GM23338 (cell line): Measurements from ENCODE around the gene CYP3A5. TPM values are rescaled to one million over a fixed set of nuclear protein-coding genes. Genes with fewer than 3 reads are reported as not detected.

Experiments
- ATAC-seq: fragments of 200-7000 bp; cut with Tn5 transposase; 3 replicates; pipeline ENCODE4 v1.9.1; 2020
- DNase-seq: peaks from one replicate; pipeline ENCODE4 v3.0.0-alpha.2; 2015; ENCODE audit warnings: low spot score
- H2AFZ ChIP-seq: fragments of 200-600 bp; sonication (generic); 2 replicates; pipeline ENCODE4 v1.8.0; 2016; ENCODE audit warnings: antibody characterized with exemption, mild to moderate bottlenecking, moderate library complexity
- H3F3A ChIP-seq: fragments of 200-600 bp; sonication (generic); replicated peaks from 2 replicates; pipeline ENCODE4 v1.8.0; 2017; ENCODE audit warnings: antibody characterized with exemption, mixed run types, low read depth
- H3K27ac ChIP-seq: fragments of 200-600 bp; sonication (generic); 2 replicates; pipeline ENCODE4 v1.6.1; 2016; ENCODE audit warnings: low read depth
- H3K27me3 ChIP-seq: fragments of 200-600 bp; sonication (generic); 2 replicates; pipeline ENCODE4 v1.8.0; 2016; ENCODE audit warnings: mild to moderate bottlenecking, mixed run types, moderate library complexity; ENCODE audit not compliant: insufficient read depth
- H3K36me3 ChIP-seq: fragments of 200-600 bp; sonication (generic); 2 replicates; pipeline ENCODE4 v1.8.0; 2016; ENCODE audit warnings: mild to moderate bottlenecking; ENCODE audit not compliant: insufficient read depth
- H3K4me1 ChIP-seq: fragments of 200-600 bp; sonication (generic); 2 replicates; pipeline ENCODE4 v1.8.0; 2016; ENCODE audit warnings: mild to moderate bottlenecking, moderate library complexity; ENCODE audit not compliant: insufficient read depth
- H3K4me2 ChIP-seq: fragments of 200-600 bp; sonication (generic); 2 replicates; pipeline ENCODE4 v1.7.1; 2017; ENCODE audit warnings: mixed run types
- H3K4me3 ChIP-seq: fragments of 200-600 bp; sonication (generic); 2 replicates; pipeline ENCODE4 v1.6.1; 2016; ENCODE audit warnings: mixed run types
- H3K79me2 ChIP-seq: fragments of 200-600 bp; sonication (generic); replicated peaks from 2 replicates; pipeline ENCODE4 v1.8.0; 2017; ENCODE audit warnings: mild to moderate bottlenecking; ENCODE audit not compliant: insufficient read depth
- H3K9me2 ChIP-seq: fragments of 200-600 bp; sonication (generic); 2 replicates; pipeline ENCODE4 v1.8.0; 2017; ENCODE audit not compliant: insufficient read depth
- H4K20me1 ChIP-seq: fragments of 200-600 bp; sonication (generic); replicated peaks from 2 replicates; pipeline ENCODE4 v1.8.0; 2017; ENCODE audit warnings: mild to moderate bottlenecking; ENCODE audit not compliant: insufficient read depth
- H3K27ac Mint-ChIP-seq: 2 replicates; pipeline ENCODE4 v1.8.0; 2020; ENCODE audit warnings: inconsistent platforms, mild to moderate bottlenecking, moderate library complexity, mixed read lengths
- H3K27me3 Mint-ChIP-seq: 3 replicates; pipeline ENCODE4 v1.8.0; 2022; ENCODE audit warnings: low read depth, mild to moderate bottlenecking, moderate library complexity, mixed read lengths, inconsistent platforms; ENCODE audit not compliant: insufficient read depth, poor library complexity
- H3K36me3 Mint-ChIP-seq: 3 replicates; pipeline ENCODE4 v1.8.0; 2021; ENCODE audit warnings: low read depth, mild to moderate bottlenecking, inconsistent platforms, moderate library complexity, mixed read lengths
- H3K4me1 Mint-ChIP-seq: 3 replicates; pipeline ENCODE4 v1.8.0; 2020; ENCODE audit warnings: mild to moderate bottlenecking, inconsistent platforms, mixed read lengths
- H3K4me3 Mint-ChIP-seq: 3 replicates; pipeline ENCODE4 v1.8.0; 2021; ENCODE audit warnings: moderate library complexity, mild to moderate bottlenecking, inconsistent platforms, mixed read lengths
- H3K9me3 Mint-ChIP-seq: 3 replicates; pipeline ENCODE4 v1.8.0; 2020; ENCODE audit warnings: moderate library complexity, mild to moderate bottlenecking, inconsistent platforms, mixed read lengths
- CREB1 ChIP-seq: fragments of 250-450 bp; sonication (Bioruptor Pico); IDR thresholded peaks from 2 replicates; pipeline ENCODE4 v1.5.0; 2020; ENCODE audit warnings: low read depth, mild to moderate bottlenecking, moderate library complexity
- CTCF ChIP-seq, 2 experiments: fragments of 200-600 bp in 1 of 2; sonication (generic) in 1 of 2; conservative IDR thresholded peaks; 2 replicates each; pipeline versions ENCODE4 v1.5.1 to v1.6.1; 2016 to 2017; ENCODE audit warnings: antibody characterized with exemption in 2 of 2, low read depth in 2 of 2, mild to moderate bottlenecking in 2 of 2, moderate library complexity in 1 of 2
- EZH2phosphoT487 ChIP-seq: fragments of 200-600 bp; sonication (generic); IDR thresholded peaks from one replicate; pipeline ENCODE4 v1.8.1; 2018; ENCODE audit warnings: antibody characterized with exemption; ENCODE audit not compliant: unreplicated experiment
- NANOG ChIP-seq: IDR thresholded peaks from 2 replicates; pipeline ENCODE4 v1.6.1; 2016; ENCODE audit warnings: antibody characterized with exemption, borderline replicate concordance
- POLR2AphosphoS5 ChIP-seq: IDR thresholded peaks from 2 replicates; pipeline ENCODE4 v1.6.1; 2016; ENCODE audit warnings: antibody characterized with exemption, low read depth
- STAT1 ChIP-seq: IDR thresholded peaks from one replicate; pipeline ENCODE4 v1.6.1; 2016; ENCODE audit warnings: antibody characterized with exemption; ENCODE audit not compliant: unreplicated experiment
- ZNF114 ChIP-seq: fragments of 250-450 bp; sonication (Bioruptor Pico); IDR thresholded peaks from 2 replicates; pipeline ENCODE4 v1.5.0; 2020; ENCODE audit warnings: mild to moderate bottlenecking, moderate library complexity
- ZNF331 ChIP-seq: fragments of 250-450 bp; sonication (Bioruptor Pico); IDR thresholded peaks from 2 replicates; pipeline ENCODE4 v1.5.0; 2020; ENCODE audit warnings: low read depth, mild to moderate bottlenecking, moderate library complexity
- polyA plus RNA-seq: library from polyadenylated mRNA; unstranded; fragments of >200 nt; fragmentation: Nextera tagmentation; extraction: Ambion mirVana; gene quantifications from 2 replicates; pipeline ENCODE4 v1.2.1, GENCODE V29; 2016
- total RNA-seq: library from RNA; depleted of rRNA; stranded (reverse); fragments of >200 nt; shearing (Covaris generic); gene quantifications from 2 replicates; pipeline ENCODE4 v1.2.3, GENCODE V29; 2014
- TF ChIP-seq, protein P1 (sequence below): IDR thresholded peaks from 2 replicates; pipeline ENCODE4 v1.6.1; 2016; ENCODE audit warnings: antibody characterized with exemption
- TF ChIP-seq, protein P2 (sequence below): IDR thresholded peaks from one replicate; pipeline ENCODE4 v1.6.1; 2018; ENCODE audit warnings: antibody characterized with exemption; ENCODE audit not compliant: unreplicated experiment
- TF ChIP-seq, protein P3 (sequence below): fragments of 250-450 bp; sonication (Bioruptor Pico); IDR thresholded peaks from 2 replicates; pipeline ENCODE4 v1.5.0; 2020; ENCODE audit warnings: mild to moderate bottlenecking, moderate library complexity

CYP3A5 gene
- total and polyA plus RNA-seq, 2 experiments from 2014 or later = 1.2 TPM; not detected in 1

- TF ChIP-seq, protein P1, sequence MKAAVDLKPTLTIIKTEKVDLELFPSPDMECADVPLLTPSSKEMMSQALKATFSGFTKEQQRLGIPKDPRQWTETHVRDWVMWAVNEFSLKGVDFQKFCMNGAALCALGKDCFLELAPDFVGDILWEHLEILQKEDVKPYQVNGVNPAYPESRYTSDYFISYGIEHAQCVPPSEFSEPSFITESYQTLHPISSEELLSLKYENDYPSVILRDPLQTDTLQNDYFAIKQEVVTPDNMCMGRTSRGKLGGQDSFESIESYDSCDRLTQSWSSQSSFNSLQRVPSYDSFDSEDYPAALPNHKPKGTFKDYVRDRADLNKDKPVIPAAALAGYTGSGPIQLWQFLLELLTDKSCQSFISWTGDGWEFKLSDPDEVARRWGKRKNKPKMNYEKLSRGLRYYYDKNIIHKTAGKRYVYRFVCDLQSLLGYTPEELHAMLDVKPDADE = no peak
- TF ChIP-seq NANOG = no peak
- TF ChIP-seq POLR2AphosphoS5 = no peak
Observed at GRCh38 chr7:99652671-99653070, 27.1 kb downstream of the CYP3A5 start (continued).

GRCh38 chr7:99651290-99651689 is 28.5 kb downstream of the CYP3A5 start:
- H3K4me2 ChIP-seq = no peak overlapping the region
- no peaks in the 10 kb centered on the region for H4K20me1 ChIP-seq
- peaks cover 2% of the 10 kb centered on the region for H3K27me3 Mint-ChIP-seq
- ATAC-seq (no peak), DNase-seq (no peak)
- no peaks in the 10 kb centered on the region for H3F3A ChIP-seq
- H3K4me1 ChIP-seq = no peaks in the 10 kb centered on the region
- no peak overlapping the region for H3K4me3 Mint-ChIP-seq
- no peaks in the 10 kb centered on the region for H3K4me1 Mint-ChIP-seq
- no peak overlapping the region for H2AFZ ChIP-seq
- no peak overlapping the region for H3K27ac Mint-ChIP-seq
- H3K9me3 Mint-ChIP-seq = peaks cover 8% of the 10 kb centered on the region; the same call in 2 of the 3 replicates
- H3K27me3 ChIP-seq = no peaks in the 10 kb centered on the region
- no peak overlapping the region for H3K27ac ChIP-seq
- H3K9me2 ChIP-seq = no peaks in the 10 kb centered on the region; the same call in 1 of the 2 replicates
- H3K36me3 Mint-ChIP-seq = peaks cover 10% of the 10 kb centered on the region; the same call in 2 of the 3 replicates
- H3K79me2 ChIP-seq = no peaks in the 10 kb centered on the region
- H3K4me3 ChIP-seq = no peak overlapping the region
- no peaks in the 10 kb centered on the region for H3K36me3 ChIP-seq
- TF ChIP-seq STAT1 (no peak), EZH2phosphoT487 (no peak), ZNF114 (CRISPR knock-in tag) (no peak), ZNF331 (no peak), CTCF (conservative IDR thresholded peaks at IDR 0.05; ENCODE audit: low read depth in 2 of 2) (no peak), NANOG (no peak), CREB1 (CRISPR knock-in tag) (no peak), POLR2AphosphoS5 (no peak)
- TF ChIP-seq, protein P2, sequence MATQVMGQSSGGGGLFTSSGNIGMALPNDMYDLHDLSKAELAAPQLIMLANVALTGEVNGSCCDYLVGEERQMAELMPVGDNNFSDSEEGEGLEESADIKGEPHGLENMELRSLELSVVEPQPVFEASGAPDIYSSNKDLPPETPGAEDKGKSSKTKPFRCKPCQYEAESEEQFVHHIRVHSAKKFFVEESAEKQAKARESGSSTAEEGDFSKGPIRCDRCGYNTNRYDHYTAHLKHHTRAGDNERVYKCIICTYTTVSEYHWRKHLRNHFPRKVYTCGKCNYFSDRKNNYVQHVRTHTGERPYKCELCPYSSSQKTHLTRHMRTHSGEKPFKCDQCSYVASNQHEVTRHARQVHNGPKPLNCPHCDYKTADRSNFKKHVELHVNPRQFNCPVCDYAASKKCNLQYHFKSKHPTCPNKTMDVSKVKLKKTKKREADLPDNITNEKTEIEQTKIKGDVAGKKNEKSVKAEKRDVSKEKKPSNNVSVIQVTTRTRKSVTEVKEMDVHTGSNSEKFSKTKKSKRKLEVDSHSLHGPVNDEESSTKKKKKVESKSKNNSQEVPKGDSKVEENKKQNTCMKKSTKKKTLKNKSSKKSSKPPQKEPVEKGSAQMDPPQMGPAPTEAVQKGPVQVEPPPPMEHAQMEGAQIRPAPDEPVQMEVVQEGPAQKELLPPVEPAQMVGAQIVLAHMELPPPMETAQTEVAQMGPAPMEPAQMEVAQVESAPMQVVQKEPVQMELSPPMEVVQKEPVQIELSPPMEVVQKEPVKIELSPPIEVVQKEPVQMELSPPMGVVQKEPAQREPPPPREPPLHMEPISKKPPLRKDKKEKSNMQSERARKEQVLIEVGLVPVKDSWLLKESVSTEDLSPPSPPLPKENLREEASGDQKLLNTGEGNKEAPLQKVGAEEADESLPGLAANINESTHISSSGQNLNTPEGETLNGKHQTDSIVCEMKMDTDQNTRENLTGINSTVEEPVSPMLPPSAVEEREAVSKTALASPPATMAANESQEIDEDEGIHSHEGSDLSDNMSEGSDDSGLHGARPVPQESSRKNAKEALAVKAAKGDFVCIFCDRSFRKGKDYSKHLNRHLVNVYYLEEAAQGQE = no peak
- TF ChIP-seq, protein P1 = no peak
- TF ChIP-seq, protein P3, sequence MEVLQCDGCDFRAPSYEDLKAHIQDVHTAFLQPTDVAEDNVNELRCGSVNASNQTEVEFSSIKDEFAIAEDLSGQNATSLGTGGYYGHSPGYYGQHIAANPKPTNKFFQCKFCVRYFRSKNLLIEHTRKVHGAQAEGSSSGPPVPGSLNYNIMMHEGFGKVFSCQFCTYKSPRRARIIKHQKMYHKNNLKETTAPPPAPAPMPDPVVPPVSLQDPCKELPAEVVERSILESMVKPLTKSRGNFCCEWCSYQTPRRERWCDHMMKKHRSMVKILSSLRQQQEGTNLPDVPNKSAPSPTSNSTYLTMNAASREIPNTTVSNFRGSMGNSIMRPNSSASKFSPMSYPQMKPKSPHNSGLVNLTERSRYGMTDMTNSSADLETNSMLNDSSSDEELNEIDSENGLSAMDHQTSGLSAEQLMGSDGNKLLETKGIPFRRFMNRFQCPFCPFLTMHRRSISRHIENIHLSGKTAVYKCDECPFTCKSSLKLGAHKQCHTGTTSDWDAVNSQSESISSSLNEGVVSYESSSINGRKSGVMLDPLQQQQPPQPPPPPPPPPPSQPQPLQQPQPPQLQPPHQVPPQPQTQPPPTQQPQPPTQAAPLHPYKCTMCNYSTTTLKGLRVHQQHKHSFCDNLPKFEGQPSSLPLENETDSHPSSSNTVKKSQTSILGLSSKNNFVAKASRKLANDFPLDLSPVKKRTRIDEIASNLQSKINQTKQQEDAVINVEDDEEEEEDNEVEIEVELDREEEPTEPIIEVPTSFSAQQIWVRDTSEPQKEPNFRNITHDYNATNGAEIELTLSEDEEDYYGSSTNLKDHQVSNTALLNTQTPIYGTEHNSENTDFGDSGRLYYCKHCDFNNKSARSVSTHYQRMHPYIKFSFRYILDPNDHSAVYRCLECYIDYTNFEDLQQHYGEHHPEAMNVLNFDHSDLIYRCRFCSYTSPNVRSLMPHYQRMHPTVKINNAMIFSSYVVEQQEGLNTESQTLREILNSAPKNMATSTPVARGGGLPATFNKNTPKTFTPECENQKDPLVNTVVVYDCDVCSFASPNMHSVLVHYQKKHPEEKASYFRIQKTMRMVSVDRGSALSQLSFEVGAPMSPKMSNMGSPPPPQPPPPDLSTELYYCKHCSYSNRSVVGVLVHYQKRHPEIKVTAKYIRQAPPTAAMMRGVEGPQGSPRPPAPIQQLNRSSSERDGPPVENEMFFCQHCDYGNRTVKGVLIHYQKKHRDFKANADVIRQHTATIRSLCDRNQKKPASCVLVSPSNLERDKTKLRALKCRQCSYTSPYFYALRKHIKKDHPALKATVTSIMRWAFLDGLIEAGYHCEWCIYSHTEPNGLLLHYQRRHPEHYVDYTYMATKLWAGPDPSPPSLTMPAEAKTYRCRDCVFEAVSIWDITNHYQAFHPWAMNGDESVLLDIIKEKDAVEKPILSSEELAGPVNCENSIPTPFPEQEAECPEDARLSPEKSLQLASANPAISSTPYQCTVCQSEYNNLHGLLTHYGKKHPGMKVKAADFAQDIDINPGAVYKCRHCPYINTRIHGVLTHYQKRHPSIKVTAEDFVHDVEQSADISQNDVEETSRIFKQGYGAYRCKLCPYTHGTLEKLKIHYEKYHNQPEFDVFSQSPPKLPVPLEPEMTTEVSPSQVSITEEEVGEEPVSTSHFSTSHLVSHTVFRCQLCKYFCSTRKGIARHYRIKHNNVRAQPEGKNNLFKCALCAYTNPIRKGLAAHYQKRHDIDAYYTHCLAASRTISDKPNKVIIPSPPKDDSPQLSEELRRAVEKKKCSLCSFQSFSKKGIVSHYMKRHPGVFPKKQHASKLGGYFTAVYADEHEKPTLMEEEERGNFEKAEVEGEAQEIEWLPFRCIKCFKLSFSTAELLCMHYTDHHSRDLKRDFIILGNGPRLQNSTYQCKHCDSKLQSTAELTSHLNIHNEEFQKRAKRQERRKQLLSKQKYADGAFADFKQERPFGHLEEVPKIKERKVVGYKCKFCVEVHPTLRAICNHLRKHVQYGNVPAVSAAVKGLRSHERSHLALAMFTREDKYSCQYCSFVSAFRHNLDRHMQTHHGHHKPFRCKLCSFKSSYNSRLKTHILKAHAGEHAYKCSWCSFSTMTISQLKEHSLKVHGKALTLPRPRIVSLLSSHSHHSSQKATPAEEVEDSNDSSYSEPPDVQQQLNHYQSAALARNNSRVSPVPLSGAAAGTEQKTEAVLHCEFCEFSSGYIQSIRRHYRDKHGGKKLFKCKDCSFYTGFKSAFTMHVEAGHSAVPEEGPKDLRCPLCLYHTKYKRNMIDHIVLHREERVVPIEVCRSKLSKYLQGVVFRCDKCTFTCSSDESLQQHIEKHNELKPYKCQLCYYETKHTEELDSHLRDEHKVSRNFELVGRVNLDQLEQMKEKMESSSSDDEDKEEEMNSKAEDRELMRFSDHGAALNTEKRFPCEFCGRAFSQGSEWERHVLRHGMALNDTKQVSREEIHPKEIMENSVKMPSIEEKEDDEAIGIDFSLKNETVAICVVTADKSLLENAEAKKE (CRISPR knock-in tag) = no peak
